Activated B cell treated with CpG ODN at 0.5 μM for 24 hours (primary cell): ENCODE data around the gene HOXD13. TPM values are rescaled to one million over a fixed set of nuclear protein-coding genes. Genes with fewer than 3 reads are reported as not detected.
A peak's percentile ranks its signal among the peaks of the same experiment; 100 is the strongest.

Source experiments
- ATAC-seq: fragments of 200-7000 bp; cut with Tn5 transposase; one replicate; pipeline ENCODE4 v1.10.0; 2021; ENCODE audit warnings: low read depth, mild to moderate bottlenecking, moderate library complexity
- CTCF ChIA-PET: fragments of 350-600 bp; sonication (Branson Sonifier 250); formaldehyde crosslinking; loops from one replicate; lab custom pipeline; 2021; ENCODE audit warnings: antibody characterized with exemption; lab: Charles Lee
- POLR2A ChIA-PET: fragments of 350-600 bp; sonication (Branson Sonifier 250); formaldehyde crosslinking; loops from one replicate; lab custom pipeline; 2021; ENCODE audit warnings: antibody characterized with exemption; lab: Charles Lee
- DNase-seq: peaks from one replicate; pipeline ENCODE4 v3.0.0; 2022
- H3K27ac Mint-ChIP-seq: one replicate; pipeline ENCODE4 v1.8.0; 2020; ENCODE audit warnings: mixed read lengths
- H3K27me3 Mint-ChIP-seq: one replicate; pipeline ENCODE4 v1.8.0; 2021; ENCODE audit warnings: mixed read lengths
- H3K36me3 Mint-ChIP-seq: one replicate; pipeline ENCODE4 v1.8.0; 2021; ENCODE audit warnings: low read depth, mixed read lengths
- H3K4me1 Mint-ChIP-seq: one replicate; pipeline ENCODE4 v1.8.0; 2021; ENCODE audit warnings: mixed read lengths
- H3K4me3 Mint-ChIP-seq: one replicate; pipeline ENCODE4 v1.8.0; 2020; ENCODE audit warnings: mild to moderate bottlenecking, mixed read lengths
- H3K9me3 Mint-ChIP-seq: one replicate; pipeline ENCODE4 v1.8.0; 2020; ENCODE audit warnings: mixed read lengths
- CTCF ChIP-seq: fragments of 200-600 bp; IDR thresholded peaks from one replicate; pipeline ENCODE4 v1.8.0; 2022; ENCODE audit warnings: antibody characterized with exemption, mild to moderate bottlenecking
- intact Hi-C: fragments of 100-400 bp; cut with micrococcal nuclease; formaldehyde crosslinking; loops from one replicate; pipeline ENCODE4 v1.15.1; 2024
- total RNA-seq: library from RNA; stranded (reverse); gene quantifications from 2 replicates; pipeline ENCODE4 v1.2.3, GENCODE V29; 2022

The HOXD13 gene
- total RNA-seq, 1 donor from 2014 or later, result not detected

DNA sequence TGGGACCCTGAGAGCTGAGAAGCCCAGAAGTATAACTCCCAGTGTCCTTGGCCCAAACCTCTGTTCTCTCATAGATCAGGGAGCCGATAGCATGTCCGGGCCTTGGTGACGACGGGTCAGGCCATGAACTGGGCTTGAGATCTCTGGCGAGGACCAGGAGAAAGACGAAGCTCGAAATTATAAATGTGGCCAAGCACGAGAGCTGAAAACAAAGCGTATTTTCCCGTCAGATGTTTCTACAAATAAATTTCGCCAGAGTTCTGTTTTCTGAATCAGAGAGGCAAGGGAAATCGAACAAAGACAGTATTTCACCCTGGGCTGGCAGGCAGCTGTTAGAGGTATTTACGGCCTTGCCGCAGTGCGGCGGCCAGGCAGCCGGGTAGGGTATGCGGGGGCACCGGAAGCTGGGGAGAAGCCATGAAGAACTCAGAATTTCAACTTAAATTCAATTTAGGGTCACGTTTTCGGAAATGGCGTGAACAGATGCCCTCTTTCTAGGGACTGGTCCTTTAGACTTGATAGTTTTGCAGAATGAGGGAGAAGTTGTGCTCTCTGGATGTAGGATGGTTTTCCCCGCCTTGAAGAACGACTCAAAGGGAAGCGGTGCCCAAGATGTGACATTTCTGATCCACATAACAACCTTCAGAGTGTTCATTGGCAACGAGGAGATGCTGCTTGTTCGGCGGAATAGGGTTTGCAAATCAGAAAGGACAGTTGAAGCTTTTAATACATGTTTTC lies 46.6 kb downstream of the HOXD13 start:
- peaks cover 7% of the 10 kb centered on the region for H3K9me3 Mint-ChIP-seq
- POLR2A ChIA-PET, result no interaction called here
- intact Hi-C loops, result loop anchor here (10.0 kb wide), 1 partner anchor 1804 kb away; the partner anchor contains the start of gene SP9

DNA sequence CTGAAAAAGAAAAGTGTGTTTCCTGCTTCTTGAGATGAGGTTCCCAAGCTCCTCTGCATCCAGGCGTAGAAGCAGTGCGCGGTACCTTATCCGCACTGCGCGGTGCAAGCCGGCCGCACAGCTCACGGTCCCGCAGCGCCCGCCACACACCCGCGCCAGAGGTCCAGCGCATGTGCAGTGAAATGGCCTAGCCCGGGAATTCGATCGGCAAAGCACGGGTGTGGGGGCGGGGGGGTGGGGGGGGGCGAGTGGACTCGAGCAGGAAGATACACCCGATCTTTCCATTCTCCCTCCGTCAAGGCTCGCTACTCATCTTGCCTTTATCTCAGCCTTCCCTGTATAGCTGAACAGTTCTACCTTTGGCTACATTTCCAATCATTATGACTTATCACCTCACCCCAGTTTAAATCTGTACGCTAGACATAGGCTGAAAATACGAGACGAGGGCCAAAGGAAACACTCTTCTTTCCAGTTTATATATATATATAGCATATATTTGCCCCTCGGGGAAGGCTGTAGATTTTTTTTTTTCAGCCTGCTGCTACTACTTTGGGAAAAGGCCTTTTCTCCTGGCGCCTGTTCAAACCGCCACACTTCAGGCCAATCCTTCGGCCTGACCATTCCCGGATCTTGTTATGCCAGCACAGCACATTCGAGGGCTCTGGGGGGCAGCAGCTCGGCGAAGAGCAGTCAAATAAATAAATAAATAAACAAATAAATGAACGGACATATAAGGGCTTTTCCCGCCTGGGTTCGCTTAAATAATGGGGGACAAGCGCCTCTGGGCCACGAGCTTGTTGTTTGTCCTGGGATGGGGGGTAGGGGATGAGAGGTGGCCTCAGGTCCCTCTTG lies 47.4 kb downstream of the HOXD13 start:
- no peak overlapping the region for H3K4me3 Mint-ChIP-seq
- H3K36me3 Mint-ChIP-seq, result no peaks in the 10 kb centered on the region
- H3K4me1 Mint-ChIP-seq, result peaks cover 22% of the 10 kb centered on the region
- intact Hi-C loops, result loop anchor here (1.0 to 10.0 kb wide), 6 partner anchors 315 to 1805 kb away; partner anchors contain the start of gene SP9
- CTCF ChIA-PET, result interaction anchor here (0.6 to 3.0 kb wide), 6 partner anchors 9 to 452 kb away, joined by 4 to 15 read pairs (median 8); no protein-coding TSS in a partner anchor
- DNase-seq, result no peak
- no peak for TF ChIP-seq CTCF
- peaks cover 76% of the 10 kb centered on the region for H3K27me3 Mint-ChIP-seq
- H3K9me3 Mint-ChIP-seq, result peaks cover 7% of the 10 kb centered on the region
- no peak overlapping the region for H3K27ac Mint-ChIP-seq
- ATAC-seq, result no peak
- POLR2A ChIA-PET, result no interaction called here

More for the DNA sequence above, 46.6 kb downstream of the HOXD13 start:
- CTCF ChIA-PET, result interaction anchor here (1.6 to 3.0 kb wide), 2 partner anchors 12 to 415 kb away, joined by 9 to 15 read pairs; no protein-coding TSS in a partner anchor
- DNase-seq (no peak), ATAC-seq (no peak)
- Mint-ChIP-seq H3K4me1 (peaks cover 22% of the 10 kb centered on the region), H3K27me3 (peaks cover 80% of the 10 kb centered on the region), H3K27ac (no peak overlapping the region), H3K4me3 (no peak overlapping the region), H3K36me3 (no peaks in the 10 kb centered on the region)
- no peak for TF ChIP-seq CTCF

- ChIA-PET CTCF (interaction anchor here (0.6 to 3.0 kb wide), 7 partner anchors 10 to 511 kb away, joined by 3 to 15 read pairs (median 4); no protein-coding TSS in a partner anchor), POLR2A (no interaction called here)
- peak; percentile 39 for DNase-seq
- Mint-ChIP-seq H3K4me3 (peak overlapping the region; percentile 28), H3K27ac (no peak overlapping the region), H3K27me3 (peaks cover 74% of the 10 kb centered on the region), H3K9me3 (peaks cover 7% of the 10 kb centered on the region), H3K4me1 (peaks cover 17% of the 10 kb centered on the region), H3K36me3 (no peaks in the 10 kb centered on the region)
- intact Hi-C loops, result loop anchor here (1.0 to 5.0 kb wide), 5 partner anchors 315 to 1007 kb away; no protein-coding TSS in a partner anchor
- ATAC-seq, result peak; percentile 73
- no peak for TF ChIP-seq CTCF
Observed at GRCh38 chr2:176140513-176141317, 48.2 kb downstream of the HOXD13 start.

GRCh38 chr2:176142281-176142680 lies 49.8 kb downstream of the HOXD13 start:
- Mint-ChIP-seq H3K4me1 (peaks cover 10% of the 10 kb centered on the region), H3K9me3 (peaks cover 7% of the 10 kb centered on the region), H3K27ac (no peak overlapping the region), H3K4me3 (no peak overlapping the region), H3K36me3 (no peaks in the 10 kb centered on the region), H3K27me3 (peaks cover 77% of the 10 kb centered on the region)
- ChIA-PET POLR2A (no interaction called here), CTCF (interaction anchor here (1.3 kb wide), 1 partner anchor 313 kb away, joined by 4 read pairs; no protein-coding TSS in a partner anchor)
- no peak for TF ChIP-seq CTCF
- DNase-seq (no peak), ATAC-seq (no peak)
- intact Hi-C loops, result loop anchor here (5.0 kb wide), 2 partner anchors 510 to 1005 kb away; no protein-coding TSS in a partner anchor

Other genes with a start within 250 kb of the HOXD13 start
- gene LNPK, start 90.5 kb upstream of the HOXD13 start, total RNA-seq, result 15.2 TPM in 2 replicates
- gene EVX2, start 8.8 kb upstream of the HOXD13 start, total RNA-seq, result not detected in 2 replicates
- gene HOXD12, start 7.1 kb downstream of the HOXD13 start, total RNA-seq, result not detected in 2 replicates
- not detected in 2 replicates for gene HOXD11, start 14.6 kb downstream of the HOXD13 start, total RNA-seq
- not detected in 2 replicates for gene HOXD10, start 24.1 kb downstream of the HOXD13 start, total RNA-seq
- not detected in 2 replicates for gene HOXD9, start 30.0 kb downstream of the HOXD13 start, total RNA-seq
- not detected in 2 replicates for gene HOXD8, start 37.0 kb downstream of the HOXD13 start, total RNA-seq
- not detected in 2 replicates for gene HOXD4, start 58.8 kb downstream of the HOXD13 start, total RNA-seq
- not detected in 2 replicates for gene HOXD3, start 64.6 kb downstream of the HOXD13 start, total RNA-seq
- gene HOXD1, start 95.9 kb downstream of the HOXD13 start, total RNA-seq, result not detected in 2 replicates
- 9.7 and 10.4 TPM in 2 replicates for gene MTX2, start 176.7 kb downstream of the HOXD13 start, total RNA-seq